OCI-LY1 (cell line): ENCODE data around the gene PDZD7.

Experiments used
- H2AFZ ChIP-seq: fragments of 200-600 bp; sonication (generic), shearing (Covaris generic); 2 replicates; pipeline ENCODE4 v1.6.0; 2014; ENCODE audit warnings: antibody characterized with exemption, mild to moderate bottlenecking, low read length
- H3F3A ChIP-seq: fragments of 200-600 bp; sonication (generic), shearing (Covaris generic); 2 replicates; pipeline ENCODE4 v1.6.0; 2014; ENCODE audit warnings: mild to moderate bottlenecking, antibody characterized with exemption, low read length, moderate library complexity; ENCODE audit not compliant: insufficient read depth
- H3K27ac ChIP-seq: fragments of 200-600 bp; sonication (generic); 2 replicates; pipeline ENCODE4 v1.5.1; 2014; ENCODE audit warnings: low read length, mixed run types, mild to moderate bottlenecking, low read depth; ENCODE audit not compliant: poor library complexity, severe bottlenecking
- H3K27me3 ChIP-seq: fragments of 200-600 bp; sonication (generic); 2 replicates; pipeline ENCODE4 v1.6.0; 2014; ENCODE audit warnings: antibody characterized with exemption, mild to moderate bottlenecking, low read length, moderate library complexity; ENCODE audit not compliant: insufficient read depth
- H3K36me3 ChIP-seq: fragments of 200-600 bp; sonication (generic); 2 replicates; pipeline ENCODE4 v1.6.1; 2014; ENCODE audit warnings: mild to moderate bottlenecking, antibody characterized with exemption, low read length, moderate library complexity, mixed read lengths; ENCODE audit not compliant: insufficient read depth
- H3K4me1 ChIP-seq: fragments of 200-600 bp; sonication (generic); 2 replicates; pipeline ENCODE4 v1.5.1; 2014; ENCODE audit warnings: mild to moderate bottlenecking, low read length, moderate library complexity; ENCODE audit not compliant: insufficient read depth, severe bottlenecking
- H3K4me2 ChIP-seq: fragments of 200-600 bp; sonication (generic), shearing (Covaris generic); 2 replicates; pipeline ENCODE4 v1.6.1; 2014; ENCODE audit warnings: low read length
- H3K4me3 ChIP-seq: fragments of 200-600 bp; sonication (generic); 2 replicates; pipeline ENCODE4 v1.5.1; 2014; ENCODE audit warnings: low read length, low read depth, mild to moderate bottlenecking, mixed read lengths; ENCODE audit not compliant: poor library complexity, severe bottlenecking
- H3K79me2 ChIP-seq: fragments of 200-600 bp; shearing (Covaris generic); 2 replicates; pipeline ENCODE4 v1.6.1; 2016; ENCODE audit warnings: mixed run types, low read length, mixed read lengths; ENCODE audit not compliant: insufficient read depth
- H3K9ac ChIP-seq: fragments of 200-600 bp; sonication (generic), shearing (Covaris generic); 2 replicates; pipeline ENCODE4 v1.6.1; 2014; ENCODE audit warnings: mild to moderate bottlenecking, low read length, mixed read lengths
- H3K9me2 ChIP-seq: fragments of 200-600 bp; sonication (generic), shearing (Covaris generic); 2 replicates; pipeline ENCODE4 v1.6.1; 2014; ENCODE audit warnings: low read depth, mild to moderate bottlenecking, low read length, mixed read lengths
- H3K9me3 ChIP-seq: fragments of 200-600 bp; shearing (Covaris generic); 2 replicates; pipeline ENCODE4 v1.6.1; 2014; ENCODE audit warnings: low read length, mixed read lengths
- H4K20me1 ChIP-seq: fragments of 200-600 bp; sonication (generic), shearing (Covaris generic); 2 replicates; pipeline ENCODE4 v1.6.0; 2016; ENCODE audit warnings: mild to moderate bottlenecking, low read length; ENCODE audit not compliant: insufficient read depth
- CTCF ChIP-seq: fragments of 200-600 bp; sonication (generic), shearing (Covaris generic); IDR thresholded peaks from 2 replicates; pipeline ENCODE4 v1.5.1; 2017; ENCODE audit warnings: mild to moderate bottlenecking, antibody characterized with exemption, low read length, moderate library complexity, mixed read lengths
- EZH2 ChIP-seq: fragments of 200-600 bp; sonication (generic), shearing (Covaris generic); IDR thresholded peaks from 2 replicates; pipeline ENCODE4 v1.8.0; 2017; ENCODE audit warnings: borderline replicate concordance, mixed run types, mild to moderate bottlenecking, antibody characterized with exemption, low read length, moderate library complexity, mixed read lengths

The PDZD7 gene

GRCh38 chr10:100988166-100988565 is 42.8 kb downstream of the PDZD7 start:
- Histone ChIP-seq H3K9me2 (no peaks in the 10 kb centered on the region), H3K79me2 (peaks cover 15% of the 10 kb centered on the region), H3K4me1 (peaks cover 16% of the 10 kb centered on the region), H3K4me2 (peak overlapping the region; percentile 95), H3K9ac (peak overlapping the region; percentile 86), H3K36me3 (peaks cover 32% of the 10 kb centered on the region), H4K20me1 (no peaks in the 10 kb centered on the region), H3K9me3 (no peaks in the 10 kb centered on the region), H3F3A (no peaks in the 10 kb centered on the region), H3K27ac (no peak overlapping the region), H3K27me3 (no peaks in the 10 kb centered on the region), H2AFZ (no peak overlapping the region), H3K4me3 (peak overlapping the region; percentile 88)
- TF ChIP-seq EZH2 (no peak), CTCF (no peak)

GRCh38 chr10:100987685-100988049 is 43.3 kb downstream of the PDZD7 start:
- Histone ChIP-seq H3K4me2 (peak overlapping the region; percentile 95), H4K20me1 (no peaks in the 10 kb centered on the region), H3K4me1 (peaks cover 16% of the 10 kb centered on the region), H3K9ac (peak overlapping the region; percentile 86), H3F3A (no peaks in the 10 kb centered on the region), H3K4me3 (peak overlapping the region; percentile 88), H2AFZ (no peak overlapping the region), H3K9me2 (no peaks in the 10 kb centered on the region), H3K27me3 (no peaks in the 10 kb centered on the region), H3K27ac (peak overlapping the region; percentile 79), H3K36me3 (peaks cover 30% of the 10 kb centered on the region), H3K79me2 (peaks cover 15% of the 10 kb centered on the region), H3K9me3 (no peaks in the 10 kb centered on the region)
- TF ChIP-seq CTCF (no peak), EZH2 (no peak)

- Histone ChIP-seq H3F3A (no peaks in the 10 kb centered on the region), H3K79me2 (peaks cover 15% of the 10 kb centered on the region), H3K9me3 (no peaks in the 10 kb centered on the region), H4K20me1 (no peaks in the 10 kb centered on the region), H3K9ac (peak within 1 kb of the TSS; percentile 86), H3K36me3 (peaks cover 30% of the 10 kb centered on the region), H3K27ac (peak within 1 kb of the TSS; percentile 79), H3K4me3 (peak within 1 kb of the TSS; percentile 88), H3K9me2 (no peaks in the 10 kb centered on the region), H3K4me1 (peaks cover 16% of the 10 kb centered on the region), H3K4me2 (peak within 1 kb of the TSS; percentile 95), H2AFZ (no peak within 1 kb of the TSS), H3K27me3 (no peaks in the 10 kb centered on the region)
- no peak for TF ChIP-seq EZH2
- no peak for TF ChIP-seq CTCF
These were observed 43.8 kb downstream of the PDZD7 start, which contains the start of the genes MRPL43 and TWNK for GRCh38 chr10:100986952-100987684. MRPL43 (minus strand) TSS chr10:100987497; CDS start chr10:100987443, 54 bp downstream. TWNK (plus strand) TSS chr10:100987543; CDS start chr10:100988211, 668 bp downstream.
